Measurements from ENCODE around the gene RPL23. TPM values are rescaled to one million over a fixed set of nuclear protein-coding genes. Genes with fewer than 3 reads are reported as not detected.

The RPL23 gene
- total RNA-seq, 2 donors from 2014 or later = 845 to 956 TPM

DNA sequence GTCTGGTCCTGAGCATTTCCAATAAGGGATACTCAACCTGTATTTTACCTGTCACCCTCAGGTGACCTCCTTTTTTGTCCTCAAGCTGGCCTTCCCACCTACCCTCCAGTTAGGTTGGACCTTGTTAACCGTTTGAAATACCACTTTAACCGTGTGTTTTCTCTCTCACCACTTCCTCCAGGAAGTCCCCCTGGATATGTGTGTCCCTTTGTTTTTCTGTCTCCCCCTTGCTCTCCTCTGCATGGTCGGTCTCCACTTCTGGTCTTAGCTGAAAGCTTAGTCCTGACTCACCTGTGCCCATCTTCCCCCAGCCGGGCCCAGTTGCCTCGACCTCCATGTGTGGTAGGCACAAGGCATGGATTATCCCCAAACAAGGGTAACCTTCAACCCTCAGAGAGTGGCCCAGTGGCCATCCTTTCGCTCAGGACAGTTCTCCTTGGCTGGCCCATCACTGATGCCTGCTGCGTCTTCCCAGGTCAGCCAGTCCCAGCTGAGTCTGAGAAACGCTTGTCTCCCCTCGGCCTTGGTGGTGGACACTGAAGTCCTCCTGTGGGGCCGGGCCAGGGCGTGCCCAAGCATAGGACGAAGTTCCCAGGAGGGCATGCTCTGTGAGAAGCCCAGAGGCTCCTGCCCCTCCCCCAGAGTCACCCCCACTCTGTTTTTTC lies 36.4 kb upstream of the RPL23 start:
- H3K27ac ChIP-seq = peak overlapping the region; percentile 12
- H3K27me3 ChIP-seq = no peaks in the 10 kb centered on the region
- no peaks in the 10 kb centered on the region for H3K9me3 ChIP-seq
- peaks cover 3% of the 10 kb centered on the region for H3K36me3 ChIP-seq
- H3K4me3 ChIP-seq = no peak overlapping the region
- TF ChIP-seq CTCF (IDR thresholded peaks at IDR 0.05) = no peak
- DNase-seq = no peak
- intact Hi-C loops (cut with DNase I) = loop anchor here (10.0 kb wide), 1 partner anchor 265 kb away; the partner anchor contains the start of gene PLXDC1
- no peak overlapping the region for H3K9ac ChIP-seq (ENCODE audit: low read depth in 2 of 2, low read length in 2 of 2)
- peaks cover 20% of the 10 kb centered on the region for H3K4me1 ChIP-seq

GRCh38 chr17:38888842-38889241 lies 35.3 kb upstream of the RPL23 start:
- Histone ChIP-seq H3K9ac (ENCODE audit: low read depth in 2 of 2, low read length in 2 of 2) (no peak overlapping the region), H3K4me1 (peaks cover 30% of the 10 kb centered on the region), H3K27me3 (no peaks in the 10 kb centered on the region), H3K36me3 (peaks cover 3% of the 10 kb centered on the region), H3K27ac (no peak overlapping the region), H3K9me3 (no peaks in the 10 kb centered on the region), H3K4me3 (no peak overlapping the region)
- TF ChIP-seq CTCF (IDR thresholded peaks at IDR 0.05) = no peak
- intact Hi-C loops (cut with DNase I) = loop anchor here (10.0 kb wide), 1 partner anchor 266 kb away; the partner anchor contains the start of gene PLXDC1
- no peak for DNase-seq

DNA sequence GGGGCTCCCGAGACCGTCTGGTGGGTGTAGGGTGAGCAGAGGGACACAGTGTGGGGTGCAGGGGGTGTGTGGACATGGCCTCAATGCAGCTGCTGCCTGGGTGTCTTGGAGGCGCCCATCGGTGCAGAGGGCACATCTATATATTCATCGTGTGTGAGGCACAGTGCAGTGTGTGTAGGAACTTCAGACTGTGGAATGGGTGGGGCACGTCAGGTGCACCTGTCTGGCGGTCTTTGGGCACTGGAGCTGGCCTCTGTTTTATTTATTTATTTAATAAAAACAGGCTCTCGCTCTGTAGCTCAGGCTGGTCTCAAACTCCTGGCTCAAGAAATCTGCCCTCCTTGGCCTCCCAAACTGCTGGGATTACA lies 33.1 kb upstream of the RPL23 start:
- Histone ChIP-seq H3K9ac (ENCODE audit: low read depth in 2 of 2, low read length in 2 of 2) (peak overlapping the region in 1 of 2 donors; percentile 59), H3K4me1 (peaks cover 35% of the 10 kb centered on the region), H3K27ac (peak overlapping the region; percentile 30), H3K4me3 (no peak overlapping the region), H3K9me3 (no peaks in the 10 kb centered on the region), H3K27me3 (no peaks in the 10 kb centered on the region), H3K36me3 (no peaks in the 10 kb centered on the region)
- DNase-seq = peak; percentile 68
- intact Hi-C loops (cut with DNase I) = loop anchor here (10.0 kb wide), 1 partner anchor 268 kb away; the partner anchor contains the start of gene PLXDC1
- TF ChIP-seq CTCF (IDR thresholded peaks at IDR 0.05) = no peak

GRCh38 chr17:38885728-38886642 lies 32.5 kb upstream of the RPL23 start:
- H3K27ac ChIP-seq = peak overlapping the region; percentile 30
- intact Hi-C loops (cut with DNase I) = loop anchor here (10.0 kb wide), 1 partner anchor 269 kb away; the partner anchor contains the start of gene PLXDC1
- TF ChIP-seq CTCF (IDR thresholded peaks at IDR 0.05) = no peak

DNA sequence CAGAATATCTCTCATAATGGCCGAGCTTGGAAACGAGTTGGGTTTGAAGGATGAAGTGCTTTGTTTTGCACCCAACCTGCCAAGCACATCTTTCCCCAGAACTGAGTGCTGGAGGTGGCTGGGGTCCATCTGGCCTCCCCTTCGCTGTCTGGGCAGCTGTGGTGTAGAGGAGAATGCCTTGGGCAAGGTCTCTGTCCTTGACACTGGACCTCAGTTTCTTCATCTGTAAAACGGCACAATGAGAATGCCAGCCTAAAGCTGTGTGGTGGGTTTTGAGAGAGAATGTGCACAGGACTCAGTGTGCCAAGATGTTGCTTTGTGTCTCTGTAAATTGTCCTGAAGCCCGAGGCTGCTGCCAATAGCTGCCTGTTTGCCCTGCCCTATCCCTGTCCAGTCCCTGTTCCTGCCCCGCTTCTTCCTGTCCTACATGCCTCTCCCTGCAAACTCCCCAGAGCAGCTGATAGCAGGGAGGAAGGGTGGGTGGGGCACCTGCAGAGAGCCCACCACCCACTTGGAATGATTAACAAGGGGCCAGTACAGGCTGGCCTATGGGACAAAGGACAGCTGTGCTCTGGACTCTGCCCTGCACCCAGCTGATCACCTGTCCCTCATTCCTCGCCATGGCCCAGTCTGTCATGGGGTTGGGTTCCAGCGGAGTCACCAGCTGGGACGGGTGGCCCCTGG lies 31.7 kb upstream of the RPL23 start:
- Histone ChIP-seq H3K9ac (ENCODE audit: low read depth in 2 of 2, low read length in 2 of 2) (peak overlapping the region in 1 of 2 donors; percentile 59), H3K4me3 (no peak overlapping the region), H3K36me3 (no peaks in the 10 kb centered on the region), H3K27ac (peak overlapping the region; percentile 46), H3K27me3 (no peaks in the 10 kb centered on the region), H3K9me3 (no peaks in the 10 kb centered on the region), H3K4me1 (peaks cover 39% of the 10 kb centered on the region)
- no peak for TF ChIP-seq CTCF (IDR thresholded peaks at IDR 0.05)
- no peak for DNase-seq
- intact Hi-C loops (cut with DNase I) = loop anchor here (10.0 kb wide), 1 partner anchor 270 kb away; the partner anchor contains the start of gene PLXDC1

More at GRCh38 chr17:38885728-38886642, 32.5 kb upstream of the RPL23 start:
- H3K9me3 ChIP-seq = no peaks in the 10 kb centered on the region
- no peaks in the 10 kb centered on the region for H3K36me3 ChIP-seq
- H3K4me3 ChIP-seq = no peak overlapping the region
- no peaks in the 10 kb centered on the region for H3K27me3 ChIP-seq
- H3K9ac ChIP-seq (ENCODE audit: low read depth in 2 of 2, low read length in 2 of 2) = peak overlapping the region; percentile 1 to 59
- no peak for DNase-seq
- peaks cover 35% of the 10 kb centered on the region for H3K4me1 ChIP-seq
